HG03097 (cell line): ENCODE measurements around the gene CDH9.

Source experiments
- ATAC-seq: cut with Tn5 transposase; IDR thresholded peaks from one replicate; pipeline ENCODE4 v1.9.1; 2021; ENCODE audit not compliant: unreplicated experiment, low FRiP score

CDH9 gene

GRCh38 chr5:26843677-26844076 is 194.7 kb downstream of the CDH9 start:
- no peak for ATAC-seq

GRCh38 chr5:26833596-26833995 is 204.8 kb downstream of the CDH9 start:
- ATAC-seq: no peak
